ENCODE data around the gene ITGA2.

GRCh38 chr5:52998552-52999313, 9.6 kb downstream of the ITGA2 start:
- TF ChIP-seq POLR2A (IDR thresholded peaks at IDR 0.05) (no peak), CTCF (IDR thresholded peaks at IDR 0.05) (no peak)
